GM21619 (cell line): ENCODE results near the gene THAP11.

Experiments
- ATAC-seq: cut with Tn5 transposase; IDR thresholded peaks from one replicate; pipeline ENCODE4 v1.9.1; 2021; ENCODE audit not compliant: unreplicated experiment

THAP11 gene

GRCh38 chr16:67882374-67883145, 40.4 kb downstream of the THAP11 start:
- ATAC-seq, result no peak

- no peak for ATAC-seq
Measured at GRCh38 chr16:67883146-67883871, 41.2 kb downstream of the THAP11 start.

- no peak for ATAC-seq
Measured at GRCh38 chr16:67883872-67884261, 41.7 kb downstream of the THAP11 start.

GRCh38 chr16:67884684-67885083, 42.6 kb downstream of the THAP11 start, which contains the start of gene NRN1L:
Gene NRN1L, plus strand, starts transcription at chr16:67884885. Its CDS starts 19 bp downstream, at chr16:67884904.
- no peak for ATAC-seq

- ATAC-seq, result no peak
Measured at GRCh38 chr16:67885545-67885944, 43.4 kb downstream of the THAP11 start.

- no peak for ATAC-seq
Measured at GRCh38 chr16:67885976-67886375, 43.9 kb downstream of the THAP11 start.

GRCh38 chr16:67886387-67886786, 44.3 kb downstream of the THAP11 start:
- no peak for ATAC-seq

- ATAC-seq, result no peak
Measured at GRCh38 chr16:67888331-67888730, 46.2 kb downstream of the THAP11 start.

GRCh38 chr16:67892375-67892774, 50.3 kb downstream of the THAP11 start:
- no peak for ATAC-seq

GRCh38 chr16:67892899-67893742, 51.0 kb downstream of the THAP11 start, which contains the start of gene PSKH1:
Gene PSKH1, plus strand, starts transcription at chr16:67893254. Its CDS starts 15,496 bp downstream, at chr16:67908750.
- ATAC-seq, result peak; percentile 93
